HPDE6-E6E7 (cell line): ENCODE data around the gene PKIB.
A peak's percentile ranks its signal among the peaks of the same experiment; 100 is the strongest.
"Not testable (repeated sequence)": the region's sequence is repeated elsewhere in the genome, so short reads cannot be mapped to it uniquely, and the experiment has no call there.

Experiments used
- DNase-seq: peaks from one replicate; pipeline ENCODE4 v3.0.0; 2011; ENCODE audit warnings: missing footprints; ENCODE audit errors: extremely low spot score

Gene PKIB

DNA sequence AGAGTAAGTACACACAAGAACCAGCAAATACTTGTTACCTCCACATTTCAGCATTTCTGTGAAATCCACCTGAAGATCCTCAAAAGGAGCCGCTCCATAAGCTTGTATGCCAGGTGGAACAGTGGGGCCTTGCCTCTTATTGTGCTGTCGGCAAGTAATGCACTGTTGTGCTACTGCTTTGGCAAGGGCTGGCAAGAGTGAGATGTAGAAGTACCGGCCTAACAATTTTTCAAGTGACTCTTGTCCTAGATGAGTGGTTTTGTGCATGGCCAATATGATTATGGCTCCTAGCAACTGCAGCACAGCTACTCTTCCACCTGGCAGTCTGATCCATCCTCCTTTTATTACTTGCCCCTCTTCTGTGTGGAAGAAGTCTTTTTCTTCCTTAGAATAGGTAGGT, 134.7 kb downstream of the PKIB start:
- DNase-seq: not testable (repeated sequence)

DNA sequence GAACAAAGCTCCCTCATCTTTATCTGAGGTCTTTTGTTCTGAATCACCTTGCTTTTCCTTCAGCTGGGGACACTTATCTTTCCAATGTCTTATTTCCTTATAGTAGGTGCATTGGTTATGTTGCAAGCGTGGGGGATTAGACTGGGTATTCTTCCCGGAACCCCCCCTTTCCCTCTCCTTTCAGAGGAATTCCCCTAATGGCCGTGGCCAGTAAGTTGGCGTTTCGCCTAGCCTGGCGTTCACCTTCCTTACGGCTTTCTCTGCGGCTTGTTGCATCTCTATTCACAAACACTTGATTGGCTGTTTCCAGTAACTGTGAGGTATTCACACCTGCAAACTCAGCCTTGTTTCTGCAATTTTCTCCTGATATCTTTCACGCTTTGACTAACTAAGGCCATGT, 136.5 kb downstream of the PKIB start:
- DNase-seq: no peak

DNA sequence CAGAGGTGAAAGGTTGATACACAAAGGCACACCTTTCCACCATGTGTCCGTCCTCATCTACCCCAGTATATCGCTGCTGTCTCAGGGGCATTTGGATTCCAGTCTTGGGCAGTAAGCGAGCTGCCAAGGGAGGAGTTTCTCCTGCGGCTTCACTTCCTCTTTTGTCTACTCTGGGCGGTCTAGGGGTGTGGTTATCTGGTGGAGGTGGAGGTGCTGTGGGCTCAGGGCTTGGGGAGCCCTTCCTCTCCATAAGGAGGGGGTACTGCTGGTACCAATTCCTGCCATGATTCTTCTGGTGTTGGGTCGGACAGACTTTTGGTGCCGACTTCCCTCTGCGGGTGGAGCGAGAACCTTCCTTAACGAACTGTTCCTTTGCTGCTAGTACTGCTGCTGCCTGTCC, 137.4 kb downstream of the PKIB start:
- no peak for DNase-seq

DNA sequence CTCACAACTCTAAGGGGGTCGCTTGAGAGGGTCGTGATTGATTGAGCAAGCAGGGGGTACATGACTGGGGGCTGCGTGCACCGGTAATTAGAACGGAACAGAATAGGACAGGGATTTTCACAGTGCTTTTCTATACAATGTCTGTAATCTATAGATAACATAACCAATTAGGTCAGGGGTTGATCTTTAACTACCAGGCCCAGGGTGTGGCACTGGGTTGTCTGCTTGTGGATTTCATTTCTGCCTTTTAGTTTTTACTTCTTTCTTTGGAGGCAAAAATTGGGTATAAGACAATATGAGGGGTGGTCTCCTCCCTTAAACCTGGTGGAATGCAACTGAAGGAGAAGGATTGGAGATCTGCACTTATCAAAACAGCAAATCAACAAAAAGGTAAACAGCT, 138.7 kb downstream of the PKIB start:
- not testable (repeated sequence) for DNase-seq

DNA sequence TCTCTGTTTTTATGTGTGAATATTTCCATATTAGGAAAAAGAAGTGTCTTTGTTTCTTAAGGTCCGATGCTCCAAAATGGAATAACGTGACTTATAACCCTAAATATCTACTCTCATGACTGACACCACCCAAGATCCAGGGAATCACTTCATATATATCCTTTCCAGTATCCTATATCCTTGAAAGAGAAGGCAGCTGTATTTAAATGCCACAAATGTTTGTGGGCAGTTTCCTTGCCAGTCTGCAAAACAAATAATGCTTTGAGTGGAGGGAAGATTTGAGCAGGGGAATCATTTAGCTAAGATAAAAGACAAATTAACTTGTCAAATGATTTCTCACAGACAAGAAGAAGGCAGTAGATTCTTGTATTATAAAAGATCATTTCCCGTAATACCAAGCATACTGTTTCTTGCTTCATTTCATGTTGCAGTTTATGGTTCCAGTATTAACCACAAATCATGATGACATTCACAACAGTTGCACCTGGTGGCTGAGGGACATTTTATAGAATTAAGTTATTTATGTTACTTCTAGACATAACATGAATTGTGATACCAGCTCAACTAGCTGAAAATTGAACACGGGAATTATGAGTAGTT, 139.3 kb downstream of the PKIB start:
- DNase-seq: no peak

DNA sequence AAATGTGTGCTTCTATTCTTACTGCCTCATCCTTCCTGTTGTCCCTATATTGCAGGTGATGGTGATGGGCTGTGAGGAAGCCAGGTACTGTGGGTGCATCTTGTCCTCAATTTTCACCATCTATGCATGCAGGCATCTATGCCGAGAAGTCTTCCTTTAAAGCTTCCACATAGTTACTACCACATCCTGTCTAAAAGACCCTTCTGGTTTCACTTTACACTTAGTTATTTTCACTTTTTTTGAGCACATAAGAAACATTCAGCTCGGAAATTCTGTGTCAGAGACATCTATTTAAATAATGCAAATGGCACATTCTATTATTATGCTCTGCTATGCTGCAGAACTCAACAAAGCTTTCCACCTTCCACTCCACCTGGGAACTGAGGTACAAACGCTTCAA, 141.1 kb downstream of the PKIB start:
- no peak for DNase-seq

DNA sequence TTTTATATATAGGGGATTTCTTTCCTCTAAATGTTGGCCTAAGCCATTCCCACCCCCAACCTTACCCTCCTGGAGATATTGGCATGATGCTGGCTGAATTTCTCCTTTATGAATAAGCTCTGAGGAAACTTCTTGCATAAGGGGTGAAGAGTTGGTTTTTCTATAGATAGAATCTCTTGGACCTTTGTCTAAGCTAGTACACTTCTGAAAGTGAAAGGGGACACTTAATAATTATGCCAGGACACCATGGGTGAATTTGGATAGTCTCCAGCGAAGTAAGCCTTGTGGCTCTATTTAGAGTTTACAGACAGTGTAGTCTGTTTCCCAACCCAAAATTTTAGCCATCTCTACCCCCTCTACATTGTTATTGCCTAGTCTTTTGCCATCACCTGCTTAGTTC, 142.3 kb downstream of the PKIB start:
- no peak for DNase-seq

DNA sequence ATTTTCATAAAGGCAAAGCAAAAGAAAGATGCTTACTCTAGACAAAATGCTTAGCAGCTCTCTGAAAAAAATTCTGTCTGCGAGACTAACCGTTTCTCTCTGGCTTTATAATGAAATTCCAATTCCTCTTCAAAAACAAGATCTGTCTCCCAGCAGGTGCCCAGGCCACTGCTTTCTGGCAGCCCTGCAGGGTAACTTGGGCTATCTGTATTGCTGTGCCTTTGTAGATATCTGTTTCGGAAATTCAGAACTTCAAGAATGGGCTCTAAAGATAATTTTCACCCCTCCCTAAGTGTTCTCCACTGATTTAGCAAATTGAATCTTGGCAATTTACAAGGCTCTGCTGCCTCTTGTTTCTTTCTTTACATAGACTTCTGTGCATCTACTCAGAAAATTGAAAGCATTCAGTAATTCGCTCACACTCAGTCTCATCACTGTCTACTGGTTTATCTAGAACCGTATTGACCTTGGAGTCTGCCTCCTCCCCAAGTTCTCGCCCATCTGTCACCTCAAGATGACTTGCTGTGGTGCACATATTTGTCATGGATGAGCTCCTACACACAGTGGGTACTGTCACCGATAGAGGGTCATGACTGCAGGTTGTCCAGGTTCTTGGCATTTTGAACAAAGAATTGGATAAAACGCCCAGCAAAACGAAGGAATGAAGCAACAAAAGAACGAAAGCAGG, 142.9 kb downstream of the PKIB start:
- DNase-seq: no peak

DNA sequence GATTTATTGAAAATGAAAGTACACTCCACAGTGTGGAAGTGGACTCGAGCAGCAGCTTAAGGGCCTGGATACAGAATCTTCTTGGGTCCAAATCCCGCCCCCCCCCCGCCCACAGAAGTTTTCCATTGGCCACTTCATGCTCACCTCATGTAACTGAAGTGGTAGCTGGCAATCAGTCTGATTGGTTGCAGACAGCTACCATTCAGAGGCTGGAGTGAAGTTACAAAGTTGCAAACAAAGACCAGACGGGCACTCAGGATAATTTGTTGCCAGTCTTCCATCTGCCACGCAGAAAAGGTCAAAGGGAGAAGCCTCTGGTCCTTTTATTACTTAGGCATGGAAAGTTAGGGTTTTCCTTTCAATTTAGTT, 143.5 kb downstream of the PKIB start:
- DNase-seq: no peak

DNA sequence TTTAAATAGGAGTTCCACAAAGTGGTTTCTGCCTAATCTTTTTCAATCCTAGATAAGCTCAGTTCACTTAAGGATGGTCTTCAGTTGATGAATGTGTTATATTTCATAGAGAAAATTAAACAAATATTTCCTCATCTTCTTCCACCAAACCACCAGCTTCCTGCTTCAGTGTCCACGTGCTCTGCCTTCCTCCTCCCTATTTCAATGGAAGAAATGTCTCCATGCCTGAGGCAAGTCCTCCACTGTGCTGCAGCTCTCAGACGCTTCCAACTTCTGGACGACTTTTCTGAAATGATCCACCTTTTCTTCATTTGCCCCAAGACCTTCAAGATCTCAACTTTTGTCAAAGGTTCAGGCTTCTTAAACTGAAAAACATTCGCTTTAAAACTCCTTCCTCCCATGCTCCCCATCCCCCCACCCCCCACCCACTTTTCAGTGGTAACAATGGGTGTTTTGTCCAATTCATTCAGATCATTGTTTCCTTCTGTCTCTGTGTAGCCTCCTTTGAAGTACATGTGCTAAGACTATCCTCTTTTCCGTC, 144.1 kb downstream of the PKIB start:
- DNase-seq: no peak

DNA sequence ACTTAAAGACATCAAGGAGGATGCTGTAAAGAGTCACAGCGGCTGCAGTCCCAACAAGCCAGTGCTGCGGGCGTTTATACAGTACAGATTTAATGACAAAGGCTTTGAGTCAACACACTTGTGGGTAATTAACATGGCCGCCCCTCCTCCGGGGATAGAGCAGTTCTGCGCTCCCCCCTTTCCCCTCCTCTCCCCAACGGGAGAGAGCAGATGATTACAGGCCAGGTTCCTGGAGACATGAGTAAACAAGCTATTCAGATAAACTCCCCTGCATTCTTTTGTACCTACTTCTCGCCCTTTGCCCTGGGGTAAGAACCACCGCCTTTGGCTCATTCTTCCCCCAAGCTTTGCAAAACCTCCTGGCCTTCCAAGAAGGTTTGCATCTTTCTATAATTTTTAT, 145.7 kb downstream of the PKIB start:
- no peak for DNase-seq

DNA sequence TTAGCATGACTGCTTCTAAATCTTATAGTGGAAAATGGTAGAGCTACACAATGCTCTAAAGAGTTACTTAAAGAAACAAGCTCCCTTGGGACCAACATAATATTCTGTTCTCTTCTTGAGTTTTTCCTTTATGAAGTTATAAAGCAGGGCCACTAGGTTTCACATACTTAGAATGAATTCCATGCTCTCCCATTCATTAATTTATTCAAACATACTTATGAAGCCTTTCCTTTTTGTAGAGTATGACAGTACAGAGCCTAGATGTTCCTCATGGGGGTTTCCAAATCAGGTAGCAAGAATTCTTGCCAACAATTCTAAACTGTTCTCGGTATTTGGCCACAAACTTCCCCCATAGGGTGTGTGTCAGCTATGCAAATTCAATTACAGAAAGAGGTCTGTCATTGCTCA, 148.7 kb downstream of the PKIB start:
- DNase-seq: no peak

DNA sequence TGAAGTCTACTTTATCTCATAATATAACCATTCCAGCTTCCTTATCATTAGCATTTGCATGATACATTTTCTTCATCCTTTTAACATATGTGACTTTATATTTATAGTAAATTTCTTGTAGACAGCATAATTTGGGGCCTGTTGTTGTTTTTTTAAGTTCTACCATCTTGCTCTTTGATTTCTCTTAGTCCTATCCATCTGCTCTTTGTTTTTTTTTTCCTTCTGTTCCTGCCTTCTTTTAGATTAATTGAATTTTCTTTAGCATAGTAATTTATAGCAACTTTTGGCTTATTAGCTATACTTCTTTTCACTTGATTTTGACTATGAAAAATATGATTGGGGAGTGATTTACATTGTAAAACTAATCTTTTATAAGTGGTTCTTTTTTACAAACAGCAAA, 150.1 kb downstream of the PKIB start:
- no peak for DNase-seq

DNA sequence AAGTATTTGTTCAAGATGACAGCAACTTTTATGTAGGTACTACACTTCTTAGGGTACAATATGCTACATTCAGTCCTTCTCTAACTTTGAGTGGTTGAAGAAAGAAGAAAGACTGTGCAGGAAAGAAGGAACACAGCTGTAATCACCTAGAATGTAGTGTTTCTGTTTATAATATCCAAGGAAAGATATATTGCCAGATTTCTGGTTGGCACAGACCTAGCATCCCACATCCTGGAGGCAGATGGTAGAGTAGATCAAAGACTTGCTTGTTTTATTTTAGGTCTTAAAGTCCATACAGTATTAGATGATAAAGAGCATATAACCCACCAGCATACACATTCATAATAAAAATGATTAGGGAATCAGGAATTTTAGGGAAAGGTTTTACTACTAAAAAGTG, 156.1 kb downstream of the PKIB start:
- DNase-seq: no peak

DNA sequence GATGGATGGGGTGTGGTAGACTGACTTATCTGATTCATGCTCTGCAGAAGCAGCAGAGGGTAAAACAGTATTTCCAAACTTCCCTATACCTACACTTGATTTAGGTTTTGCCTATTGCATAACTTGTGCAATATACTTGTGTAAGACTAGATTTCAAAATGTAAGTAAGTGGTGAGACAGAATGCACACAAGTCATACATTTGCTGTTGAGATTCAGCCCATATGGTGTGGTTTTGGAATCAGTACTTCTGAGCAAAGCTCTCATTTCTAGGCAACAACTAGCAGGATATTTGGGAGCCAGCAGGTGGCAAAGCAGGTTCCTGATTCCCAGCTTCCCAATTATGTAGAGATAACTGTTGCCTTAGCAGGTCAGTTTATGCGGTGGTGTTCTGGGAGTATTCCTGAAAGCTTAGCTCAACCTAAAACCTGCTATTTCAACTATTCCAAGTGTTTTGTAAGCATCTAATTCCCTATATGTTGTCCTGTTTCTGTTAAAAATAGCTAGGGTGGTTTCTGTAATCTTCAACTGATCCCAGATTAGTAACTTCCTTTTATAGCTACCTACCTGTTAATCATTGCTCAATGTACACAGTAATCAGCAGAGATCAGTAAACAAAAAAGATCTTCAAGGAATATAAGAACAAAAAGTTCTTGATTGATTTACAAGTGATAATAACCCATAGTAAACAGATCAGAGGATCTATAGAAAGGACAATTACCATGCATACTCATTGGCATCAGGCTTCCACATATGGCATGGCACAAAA, 160.8 kb downstream of the PKIB start:
- no peak for DNase-seq

DNA sequence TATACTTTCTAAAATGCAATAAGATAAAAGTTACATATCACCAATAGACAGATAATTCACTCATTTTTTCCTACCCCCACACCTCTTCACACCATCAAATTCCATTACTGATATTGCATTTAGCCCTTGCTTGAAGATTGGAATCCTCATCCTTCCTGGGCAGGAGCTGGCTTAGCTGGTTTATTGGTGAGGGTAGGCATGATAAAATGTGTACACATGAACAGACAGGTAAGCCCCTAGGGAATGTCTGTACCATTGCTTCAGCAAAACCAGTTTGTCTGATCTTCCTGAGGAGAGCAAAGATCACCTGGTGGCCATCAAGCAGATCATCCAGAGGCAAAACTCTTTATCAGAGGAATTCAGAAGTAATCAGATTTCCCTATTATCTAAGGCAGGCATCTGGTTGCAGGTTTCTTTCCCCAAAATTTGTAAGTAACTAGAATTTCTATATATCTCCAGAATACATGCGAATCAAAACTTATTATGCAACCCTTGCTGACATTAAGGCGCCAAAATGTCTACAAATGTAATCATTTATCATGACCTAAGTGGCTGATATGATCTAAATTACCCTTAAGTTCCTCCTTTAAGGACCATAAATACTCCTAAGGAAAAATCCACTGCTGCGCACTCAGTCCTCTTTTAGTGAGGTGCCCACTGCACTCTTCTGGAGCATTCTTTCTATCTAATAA, 162.7 kb downstream of the PKIB start:
- peak; percentile 25 for DNase-seq
